GM18507 (cell line): ENCODE data around the gene EIF4E.
"Not testable (repeated sequence)": the region's sequence is repeated elsewhere in the genome, so short reads cannot be mapped to it uniquely, and the experiment has no call there.

Experiments
- DNase-seq: peaks from one replicate; pipeline ENCODE4 v3.0.0; 2011; ENCODE audit warnings: low read depth; ENCODE audit not compliant: insufficient read length; ENCODE audit errors: extremely low spot score
- FAIRE-seq: peaks from 2 replicates; lab custom pipeline; 2011; peaks lifted over from hg19 to GRCh38; lab: Jason Lieb, UNC

EIF4E gene

GRCh38 chr4:98935633-98936032 lies 6.7 kb upstream of the EIF4E start:
- DNase-seq (no peak), FAIRE-seq (no peak)

GRCh38 chr4:98934851-98935250 lies 5.9 kb upstream of the EIF4E start:
- not testable (repeated sequence) for DNase-seq, FAIRE-seq

- DNase-seq (no peak), FAIRE-seq (peak; percentile 38)
Measured at GRCh38 chr4:98932539-98932938, 3.6 kb upstream of the EIF4E start.

- FAIRE-seq, result no peak
- DNase-seq, result no peak
Measured at GRCh38 chr4:98930311-98930865, 1.5 kb upstream of the EIF4E start.

- FAIRE-seq (peak; percentile 84), DNase-seq (no peak)
Measured at GRCh38 chr4:98929341-98930267, 671 bp upstream of the EIF4E start.

- FAIRE-seq (peak; percentile 84), DNase-seq (no peak)
Measured at GRCh38 chr4:98928131-98928504, 815 bp downstream of the EIF4E start.

GRCh38 chr4:98926257-98926656 lies 2.7 kb downstream of the EIF4E start:
- FAIRE-seq, DNase-seq: not testable (repeated sequence)

- FAIRE-seq (no peak), DNase-seq (no peak)
Measured at GRCh38 chr4:98921292-98921691, 7.6 kb downstream of the EIF4E start.

GRCh38 chr4:98919996-98920395 lies 8.9 kb downstream of the EIF4E start:
- FAIRE-seq, result no peak
- DNase-seq, result no peak

GRCh38 chr4:98910728-98911127 lies 18.2 kb downstream of the EIF4E start:
- DNase-seq, FAIRE-seq: not testable (repeated sequence)

GRCh38 chr4:98909646-98910401 lies 19.1 kb downstream of the EIF4E start:
- FAIRE-seq, result peak; percentile 5

GRCh38 chr4:98908703-98909262 lies 20.1 kb downstream of the EIF4E start:
- DNase-seq (no peak), FAIRE-seq (no peak)

More at GRCh38 chr4:98909646-98910401, 19.1 kb downstream of the EIF4E start:
- DNase-seq, result no peak

GRCh38 chr4:98908182-98908581 lies 20.8 kb downstream of the EIF4E start:
- DNase-seq (no peak), FAIRE-seq (no peak)

- FAIRE-seq, result no peak
- no peak for DNase-seq
Measured at GRCh38 chr4:98905839-98906238, 23.1 kb downstream of the EIF4E start.

- DNase-seq (no peak), FAIRE-seq (peak; percentile 35)
Measured at GRCh38 chr4:98905297-98905696, 23.6 kb downstream of the EIF4E start.

GRCh38 chr4:98903963-98904362 lies 25.0 kb downstream of the EIF4E start:
- DNase-seq (no peak), FAIRE-seq (no peak)

- DNase-seq, result no peak
- no peak for FAIRE-seq
Measured at GRCh38 chr4:98903561-98903960, 25.4 kb downstream of the EIF4E start.

GRCh38 chr4:98899277-98899676 lies 29.7 kb downstream of the EIF4E start:
- no peak for DNase-seq
- no peak for FAIRE-seq

- FAIRE-seq (no peak), DNase-seq (no peak)
Measured at GRCh38 chr4:98891478-98892337, 37.2 kb downstream of the EIF4E start.
